ENCODE measurements around the gene KLF7.

The KLF7 gene

GRCh38 chr2:207088839-207089238, 76.9 kb downstream of the KLF7 start:
- no peak overlapping the region for H3K4me3 Mint-ChIP-seq
- peaks cover 42% of the 10 kb centered on the region for H3K4me1 Mint-ChIP-seq (ENCODE audit: low read depth)
- H3K27ac Mint-ChIP-seq, result peak overlapping the region; percentile 1
- peaks cover 4% of the 10 kb centered on the region for H3K9me3 Mint-ChIP-seq
- peaks cover 31% of the 10 kb centered on the region for H3K36me3 Mint-ChIP-seq (ENCODE audit: low read depth)
- no peaks in the 10 kb centered on the region for H3K27me3 Mint-ChIP-seq

GRCh38 chr2:207088276-207088675, 77.5 kb downstream of the KLF7 start:
- Mint-ChIP-seq H3K4me3 (no peak overlapping the region), H3K36me3 (ENCODE audit: low read depth) (peaks cover 33% of the 10 kb centered on the region), H3K27ac (no peak overlapping the region), H3K4me1 (ENCODE audit: low read depth) (peaks cover 42% of the 10 kb centered on the region), H3K9me3 (peaks cover 4% of the 10 kb centered on the region), H3K27me3 (no peaks in the 10 kb centered on the region)

GRCh38 chr2:207087046-207087902, 78.5 kb downstream of the KLF7 start:
- Mint-ChIP-seq H3K9me3 (peaks cover 4% of the 10 kb centered on the region), H3K36me3 (ENCODE audit: low read depth) (peaks cover 33% of the 10 kb centered on the region), H3K27me3 (no peaks in the 10 kb centered on the region), H3K4me3 (no peak overlapping the region), H3K4me1 (ENCODE audit: low read depth) (peaks cover 40% of the 10 kb centered on the region), H3K27ac (no peak overlapping the region)

- Mint-ChIP-seq H3K4me1 (ENCODE audit: low read depth) (peaks cover 31% of the 10 kb centered on the region), H3K4me3 (no peak overlapping the region), H3K27ac (no peak overlapping the region), H3K36me3 (ENCODE audit: low read depth) (peaks cover 35% of the 10 kb centered on the region), H3K27me3 (no peaks in the 10 kb centered on the region), H3K9me3 (no peaks in the 10 kb centered on the region)
Observed at GRCh38 chr2:207086136-207086535, 79.6 kb downstream of the KLF7 start.

GRCh38 chr2:207085110-207085509, 80.6 kb downstream of the KLF7 start:
- H3K27me3 Mint-ChIP-seq, result no peaks in the 10 kb centered on the region
- no peaks in the 10 kb centered on the region for H3K9me3 Mint-ChIP-seq
- peaks cover 21% of the 10 kb centered on the region for H3K4me1 Mint-ChIP-seq (ENCODE audit: low read depth)
- peaks cover 45% of the 10 kb centered on the region for H3K36me3 Mint-ChIP-seq (ENCODE audit: low read depth)
- no peak overlapping the region for H3K4me3 Mint-ChIP-seq
- H3K27ac Mint-ChIP-seq, result no peak overlapping the region

DNA sequence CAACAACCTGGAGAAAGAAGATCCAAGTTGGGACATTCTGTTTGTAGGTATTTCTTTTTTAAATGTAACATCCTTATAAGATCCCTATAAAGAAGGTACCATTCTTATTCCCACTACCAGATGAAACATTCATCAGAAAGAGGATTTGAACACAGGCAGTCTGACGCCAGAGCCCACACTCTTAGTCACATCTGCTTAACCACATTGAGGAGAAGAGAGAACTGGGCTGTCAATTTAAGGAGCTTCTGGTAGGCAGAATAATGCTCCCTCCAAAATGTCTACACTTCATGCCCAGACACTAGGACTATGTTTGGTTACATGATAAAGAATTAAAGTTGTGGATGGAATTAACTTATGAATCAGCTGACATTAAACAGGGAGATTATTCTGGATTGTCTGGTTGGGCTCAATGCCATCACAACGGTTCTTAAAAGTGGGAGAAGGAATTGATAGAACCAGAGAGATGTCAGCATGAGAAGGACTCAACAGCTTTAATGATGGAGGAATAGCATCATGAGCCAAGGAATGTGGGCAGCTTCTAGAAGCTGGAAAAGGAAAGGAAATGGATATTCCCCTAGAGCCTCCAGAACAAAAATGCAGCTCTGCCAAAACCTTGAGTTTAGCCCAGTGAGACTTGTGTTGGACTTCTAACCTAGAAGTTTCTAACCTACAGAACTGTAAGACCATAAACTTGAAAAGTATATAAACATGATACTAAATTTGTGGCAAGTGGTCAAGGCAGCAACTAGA, 82.2 kb downstream of the KLF7 start:
- Mint-ChIP-seq H3K27ac (no peak overlapping the region), H3K27me3 (no peaks in the 10 kb centered on the region), H3K4me1 (ENCODE audit: low read depth) (peaks cover 5% of the 10 kb centered on the region), H3K9me3 (no peaks in the 10 kb centered on the region), H3K4me3 (no peak overlapping the region), H3K36me3 (ENCODE audit: low read depth) (peaks cover 56% of the 10 kb centered on the region)

GRCh38 chr2:207082619-207083018, 83.1 kb downstream of the KLF7 start:
- Mint-ChIP-seq H3K4me1 (ENCODE audit: low read depth) (no peaks in the 10 kb centered on the region), H3K9me3 (no peaks in the 10 kb centered on the region), H3K4me3 (no peak overlapping the region), H3K27ac (no peak overlapping the region), H3K27me3 (no peaks in the 10 kb centered on the region), H3K36me3 (ENCODE audit: low read depth) (peaks cover 55% of the 10 kb centered on the region)

- Mint-ChIP-seq H3K9me3 (no peaks in the 10 kb centered on the region), H3K4me3 (no peak overlapping the region), H3K36me3 (ENCODE audit: low read depth) (peaks cover 38% of the 10 kb centered on the region), H3K27ac (no peak overlapping the region), H3K27me3 (no peaks in the 10 kb centered on the region), H3K4me1 (ENCODE audit: low read depth) (peaks cover 28% of the 10 kb centered on the region)
Observed at GRCh38 chr2:207078186-207078798, 87.5 kb downstream of the KLF7 start.

- Mint-ChIP-seq H3K4me3 (no peak overlapping the region), H3K27ac (no peak overlapping the region), H3K36me3 (ENCODE audit: low read depth) (peaks cover 36% of the 10 kb centered on the region), H3K9me3 (no peaks in the 10 kb centered on the region), H3K27me3 (no peaks in the 10 kb centered on the region), H3K4me1 (ENCODE audit: low read depth) (peaks cover 38% of the 10 kb centered on the region)
Observed at GRCh38 chr2:207077266-207077665, 88.5 kb downstream of the KLF7 start.

- no peaks in the 10 kb centered on the region for H3K27me3 Mint-ChIP-seq
- H3K4me3 Mint-ChIP-seq, result no peak overlapping the region
- no peaks in the 10 kb centered on the region for H3K9me3 Mint-ChIP-seq
- H3K4me1 Mint-ChIP-seq (ENCODE audit: low read depth), result peaks cover 40% of the 10 kb centered on the region
- peaks cover 22% of the 10 kb centered on the region for H3K36me3 Mint-ChIP-seq (ENCODE audit: low read depth)
- H3K27ac Mint-ChIP-seq, result no peak overlapping the region
Observed at GRCh38 chr2:207075456-207075855, 90.3 kb downstream of the KLF7 start.

DNA sequence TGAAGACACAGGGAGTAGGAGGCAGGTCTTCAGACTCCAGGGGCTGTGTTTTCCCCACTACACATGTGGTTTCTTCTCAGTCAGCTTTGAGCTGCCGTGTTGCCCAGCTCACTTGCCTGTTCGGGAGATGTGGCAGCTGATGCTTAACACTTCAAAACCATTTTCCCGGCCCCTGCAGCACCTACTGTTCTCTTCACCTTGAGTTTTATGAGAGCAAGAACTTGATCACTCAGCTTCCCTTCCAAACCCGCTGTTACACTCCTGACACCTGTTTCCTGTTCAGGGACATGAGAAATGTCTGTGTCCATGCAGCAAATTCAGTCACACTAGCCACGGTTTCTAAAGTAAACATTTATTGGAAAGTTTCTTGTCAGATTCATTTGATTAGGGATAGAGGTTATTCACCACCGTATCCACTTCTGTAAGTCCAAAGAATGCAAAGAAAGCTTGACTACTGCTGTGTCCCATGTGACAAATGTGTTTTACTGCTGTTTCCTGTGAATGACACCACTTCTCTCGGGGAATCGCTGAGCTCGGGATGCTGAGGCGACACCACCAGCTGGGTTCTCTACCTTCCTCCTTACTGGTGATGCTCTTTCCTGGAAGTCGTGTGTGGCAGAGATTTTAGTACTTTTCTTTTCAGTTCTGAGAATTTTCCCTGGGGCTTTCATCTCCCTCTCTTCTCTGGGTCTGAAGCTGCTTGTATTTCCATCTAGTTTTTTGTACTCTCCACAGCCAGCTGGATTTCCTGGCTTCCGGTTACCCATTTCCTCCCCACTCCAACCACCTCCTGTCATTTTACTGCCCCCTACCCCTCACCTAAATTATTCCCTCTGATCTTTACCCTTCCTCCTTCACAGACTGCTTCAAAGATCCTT, 91.7 kb downstream of the KLF7 start:
- Mint-ChIP-seq H3K36me3 (ENCODE audit: low read depth) (peaks cover 8% of the 10 kb centered on the region), H3K4me3 (peak overlapping the region; percentile 77), H3K4me1 (ENCODE audit: low read depth) (peaks cover 40% of the 10 kb centered on the region)

DNA sequence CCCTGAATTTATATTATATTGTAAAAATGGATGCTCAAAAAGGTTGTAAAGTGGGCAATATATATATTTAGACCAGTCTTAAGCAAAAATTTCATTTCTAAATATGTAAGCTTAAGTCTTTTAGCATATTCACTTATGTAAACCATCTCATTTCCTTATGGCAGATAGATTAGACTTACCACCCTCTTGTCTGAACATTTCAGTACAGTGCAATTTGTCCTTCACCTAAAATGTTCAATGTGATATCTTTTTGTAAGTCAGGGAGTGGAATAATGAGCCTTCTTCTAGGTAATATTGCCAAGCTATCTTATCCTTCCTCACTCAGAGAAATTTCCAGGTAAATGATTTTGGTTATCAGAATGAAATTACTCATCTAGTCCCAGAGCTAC, 92.3 kb downstream of the KLF7 start:
- peak overlapping the region; percentile 77 for H3K4me3 Mint-ChIP-seq

More for the DNA sequence above, 91.7 kb downstream of the KLF7 start:
- Mint-ChIP-seq H3K9me3 (no peaks in the 10 kb centered on the region), H3K27ac (peak overlapping the region; percentile 91), H3K27me3 (no peaks in the 10 kb centered on the region)

GRCh38 chr2:207072571-207072970, 93.2 kb downstream of the KLF7 start:
- H3K9me3 Mint-ChIP-seq, result no peaks in the 10 kb centered on the region
- peaks cover 40% of the 10 kb centered on the region for H3K4me1 Mint-ChIP-seq (ENCODE audit: low read depth)
- no peak overlapping the region for H3K4me3 Mint-ChIP-seq
- H3K27me3 Mint-ChIP-seq, result no peaks in the 10 kb centered on the region
- no peak overlapping the region for H3K27ac Mint-ChIP-seq
- H3K36me3 Mint-ChIP-seq (ENCODE audit: low read depth), result peaks cover 5% of the 10 kb centered on the region

More for the DNA sequence above, 92.3 kb downstream of the KLF7 start:
- peaks cover 8% of the 10 kb centered on the region for H3K36me3 Mint-ChIP-seq (ENCODE audit: low read depth)
- H3K27ac Mint-ChIP-seq, result peak overlapping the region; percentile 91
- no peaks in the 10 kb centered on the region for H3K27me3 Mint-ChIP-seq
- H3K4me1 Mint-ChIP-seq (ENCODE audit: low read depth), result peaks cover 40% of the 10 kb centered on the region
- no peaks in the 10 kb centered on the region for H3K9me3 Mint-ChIP-seq

- Mint-ChIP-seq H3K9me3 (no peaks in the 10 kb centered on the region), H3K4me3 (no peak overlapping the region), H3K4me1 (ENCODE audit: low read depth) (peaks cover 47% of the 10 kb centered on the region), H3K36me3 (ENCODE audit: low read depth) (no peaks in the 10 kb centered on the region), H3K27me3 (no peaks in the 10 kb centered on the region), H3K27ac (no peak overlapping the region)
Observed at GRCh38 chr2:207071820-207072219, 93.9 kb downstream of the KLF7 start.
